NCI-H2107 treated with DMSO at 0.1 percent for 48 hours (cell line): ENCODE results near the gene RPL3.

Source experiments
- DNase-seq: peaks from one replicate; lab custom pipeline; 2025; ENCODE audit not compliant: unreplicated experiment; lab: John Stamatoyannopoulos, UW

Gene RPL3

GRCh38 chr22:39284142-39284980 lies 35.1 kb downstream of the RPL3 start:
- no peak for DNase-seq

DNA sequence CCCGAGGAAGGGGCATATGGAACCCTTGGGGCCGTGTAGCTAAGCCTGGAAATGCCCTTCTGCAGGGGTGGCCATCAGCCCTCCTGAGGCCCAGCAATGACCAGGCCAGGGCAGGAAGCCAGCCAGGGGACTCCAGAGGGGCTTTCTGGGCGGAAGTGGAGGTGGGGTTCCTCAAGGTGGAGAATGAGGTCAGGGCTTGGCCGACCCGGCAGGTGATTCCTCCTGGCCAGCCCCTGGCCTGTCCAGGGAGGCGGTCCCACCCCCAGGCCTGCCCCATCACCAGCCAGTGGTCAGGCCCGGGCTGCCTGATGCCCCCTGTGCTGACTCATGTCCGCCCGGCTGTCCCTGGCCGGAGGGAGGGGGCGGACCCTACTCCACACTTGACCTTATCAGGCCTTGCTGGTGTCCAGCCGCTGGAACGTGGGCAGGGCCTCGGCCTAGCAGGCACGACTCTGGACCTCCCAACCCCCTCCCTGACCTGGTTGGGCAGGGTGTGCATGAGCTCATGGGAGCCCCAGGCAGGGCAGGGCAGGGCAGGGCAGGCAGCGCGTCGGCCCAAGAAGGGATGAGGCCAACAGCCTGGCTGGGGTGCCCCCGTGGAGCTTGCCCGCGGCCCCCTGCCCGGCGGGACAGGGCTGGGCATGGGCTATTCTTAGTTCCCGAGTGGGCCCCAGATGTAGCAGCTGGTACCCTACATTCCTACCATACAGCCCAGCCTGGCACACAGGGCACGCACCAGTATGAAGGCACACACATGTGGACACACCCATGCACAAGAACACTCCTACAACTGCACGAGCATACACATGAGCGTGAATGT lies 35.9 kb downstream of the RPL3 start:
- no peak for DNase-seq

GRCh38 chr22:39282645-39283321 lies 36.6 kb downstream of the RPL3 start:
- no peak for DNase-seq

DNA sequence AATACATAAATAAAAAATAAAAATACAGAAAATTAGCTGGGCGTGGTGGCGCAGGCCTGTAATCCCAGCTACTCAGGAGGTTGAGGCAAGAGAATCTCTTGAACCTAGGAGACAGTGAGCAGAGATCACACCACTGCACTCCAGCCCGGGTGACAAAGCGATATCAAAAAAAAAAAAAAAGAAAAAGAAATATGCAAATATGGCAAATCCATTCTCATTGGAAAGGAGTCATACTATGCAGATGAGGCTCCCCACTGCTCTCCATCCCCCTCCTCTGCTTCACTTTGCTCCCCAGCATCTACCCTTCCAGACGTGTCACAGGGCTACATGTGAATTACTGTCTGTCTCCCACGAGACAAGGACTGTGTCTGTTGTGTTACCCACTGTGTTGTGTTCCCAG lies 38.3 kb downstream of the RPL3 start:
- DNase-seq: no peak

DNA sequence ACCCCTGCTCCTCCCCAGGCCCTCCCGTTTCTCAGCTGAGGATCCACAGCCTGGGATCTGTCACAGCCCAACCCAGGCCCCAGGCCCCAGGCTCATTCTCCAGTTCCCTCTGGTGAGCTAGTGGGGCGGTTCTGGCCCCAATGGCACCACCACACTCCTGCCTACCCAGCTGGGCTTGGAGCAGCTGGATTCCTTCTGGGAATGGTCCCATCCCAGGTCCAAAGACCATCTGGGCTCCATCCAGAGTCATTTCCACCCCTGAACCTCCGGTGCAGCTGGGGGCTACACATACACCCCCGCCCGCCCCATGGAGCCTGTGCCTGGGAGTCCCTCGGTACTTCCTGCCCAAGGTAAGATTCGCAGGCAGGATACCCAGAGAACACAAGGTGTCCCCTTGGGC lies 39.2 kb downstream of the RPL3 start:
- DNase-seq: no peak

DNA sequence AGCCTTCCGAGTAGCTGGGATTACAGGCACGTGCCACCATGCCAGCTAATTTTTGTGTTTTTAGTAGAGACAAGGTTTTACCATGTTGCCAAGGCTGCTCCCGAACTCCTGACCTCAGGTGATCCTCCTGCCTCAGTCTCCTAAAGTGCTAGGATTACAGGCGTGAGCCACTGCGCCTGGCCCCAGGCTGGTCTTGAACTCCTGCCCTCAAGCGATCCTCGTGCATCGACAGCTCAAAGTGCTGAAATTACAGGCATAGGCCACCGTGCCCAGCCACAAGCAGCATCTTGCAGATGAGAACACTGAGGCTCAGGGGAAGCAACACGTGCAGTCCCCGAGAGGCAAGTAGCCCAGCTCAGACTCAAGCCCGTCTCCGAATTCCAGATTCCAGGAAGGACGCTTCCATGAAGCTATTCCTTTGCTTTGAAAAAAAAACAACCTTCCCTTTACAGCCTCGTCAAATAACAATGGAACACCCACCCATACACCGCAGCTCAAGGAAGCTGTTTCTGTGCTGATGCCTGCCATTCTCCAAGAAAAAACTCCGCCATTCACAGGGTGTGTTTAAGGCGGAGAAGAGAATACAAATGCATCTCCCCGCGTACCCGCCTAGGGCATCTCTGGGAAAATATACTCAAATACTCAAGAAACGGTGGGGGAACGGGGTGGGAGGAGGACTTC lies 40.1 kb downstream of the RPL3 start:
- DNase-seq: no peak

- DNase-seq: no peak
These were observed 41.4 kb downstream of the RPL3 start for GRCh38 chr22:39278040-39278439.

DNA sequence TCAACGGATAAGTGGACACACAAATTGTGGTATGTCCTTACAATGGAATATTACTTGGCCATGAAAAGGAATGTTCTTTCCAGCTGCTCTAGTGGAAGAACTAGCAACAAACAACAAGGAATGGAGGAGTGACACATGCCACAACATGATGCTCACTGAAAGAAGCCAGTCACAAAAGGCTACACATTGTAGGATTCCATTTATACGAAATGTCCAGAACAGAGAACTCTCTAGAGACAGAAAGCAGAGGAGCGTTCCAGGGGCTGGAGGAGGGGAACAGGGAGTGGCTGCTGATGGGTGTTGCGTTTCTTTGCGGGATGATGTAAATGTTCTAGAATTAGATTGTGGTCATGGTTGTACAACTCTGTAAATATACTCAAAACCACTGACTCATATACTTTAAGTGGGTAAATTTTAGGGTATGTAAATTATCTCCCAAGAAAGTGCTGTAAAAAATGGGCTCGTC lies 42.2 kb downstream of the RPL3 start:
- no peak for DNase-seq

DNA sequence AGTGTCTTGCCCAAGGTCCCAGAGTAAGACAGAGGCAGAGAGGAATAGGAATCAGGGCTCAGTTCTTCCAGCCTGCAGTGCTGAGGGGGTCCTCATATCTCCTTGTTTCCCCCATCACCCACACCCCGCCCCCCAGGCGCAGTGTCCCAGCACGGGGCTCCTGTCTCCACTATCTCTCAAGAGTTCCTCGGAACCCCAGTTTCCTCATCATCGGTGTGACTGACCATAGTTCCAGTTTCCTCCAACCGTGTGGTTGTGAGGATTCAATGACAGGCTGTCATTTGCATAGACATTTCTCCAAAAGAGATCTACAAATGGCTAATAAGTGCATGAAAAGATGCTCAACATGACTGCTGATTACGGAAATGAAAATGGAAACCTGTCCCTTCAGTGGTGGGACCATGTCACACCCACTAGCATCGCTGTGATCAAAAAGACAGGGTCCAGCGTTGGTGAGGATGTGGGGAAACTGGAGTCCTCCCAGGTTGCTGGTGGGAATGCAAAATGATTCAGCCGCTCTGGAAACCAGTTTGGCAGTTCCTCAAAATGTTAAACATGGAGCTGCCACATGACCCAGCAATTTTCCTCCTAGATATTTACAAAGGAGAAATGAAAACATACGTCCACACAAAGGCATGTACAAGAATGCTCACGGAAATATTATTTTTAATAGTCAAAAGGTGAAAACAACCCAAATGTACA lies 42.8 kb downstream of the RPL3 start:
- no peak for DNase-seq

DNA sequence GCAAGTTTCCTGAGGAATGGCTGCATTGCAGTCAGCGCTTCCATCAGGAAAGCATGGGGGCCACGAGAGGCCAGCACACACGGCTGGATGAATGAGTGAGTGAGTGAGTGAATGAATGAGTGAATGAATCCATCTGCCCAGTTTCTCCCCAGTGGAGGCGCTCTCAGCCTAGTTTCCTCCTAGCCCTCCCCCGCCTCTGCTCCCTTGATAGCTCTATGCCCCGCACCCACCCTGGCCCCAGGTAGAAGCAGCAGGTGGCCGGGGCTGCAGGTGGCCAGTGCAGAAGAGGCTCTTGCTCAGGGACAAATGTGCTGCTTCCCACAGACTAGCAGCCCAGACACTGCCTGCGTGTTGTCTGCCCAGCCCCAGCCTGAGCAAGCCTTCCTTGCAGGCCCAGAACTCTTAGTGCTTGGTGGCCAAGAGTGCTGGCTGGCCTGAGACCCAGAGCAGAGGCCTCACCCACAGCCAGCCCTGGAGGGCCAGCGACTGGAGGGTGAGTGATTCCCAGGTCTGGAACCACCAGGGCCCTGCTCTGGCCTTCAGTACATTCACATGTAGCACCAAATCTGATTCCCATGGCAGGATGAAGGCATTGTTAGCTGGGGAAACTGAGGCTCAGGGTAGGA lies 43.5 kb downstream of the RPL3 start:
- DNase-seq: peak; percentile 12

- no peak for DNase-seq
These were observed 45.2 kb downstream of the RPL3 start for GRCh38 chr22:39273950-39274887.

- DNase-seq: no peak
These were observed 48.6 kb downstream of the RPL3 start for GRCh38 chr22:39270792-39271191.

DNA sequence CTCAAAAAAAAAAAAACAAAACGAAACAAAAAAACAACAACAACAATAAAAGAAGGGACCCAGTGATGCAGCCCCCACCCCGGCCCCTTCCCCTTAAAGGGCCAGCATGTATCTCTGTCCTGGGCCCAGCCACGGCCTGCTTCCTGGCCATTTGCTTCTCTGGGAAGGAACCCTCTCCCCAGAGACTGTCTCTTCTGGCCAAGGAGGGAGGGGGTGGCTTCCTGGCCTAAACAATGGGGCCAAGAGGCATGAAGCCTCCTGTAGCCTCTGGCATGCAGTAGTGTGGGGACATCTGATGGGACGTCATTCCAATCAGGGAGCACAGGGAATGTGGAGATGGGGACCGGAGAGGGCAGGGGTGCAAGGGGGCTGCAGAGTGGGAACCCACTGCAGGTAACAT lies 49.1 kb downstream of the RPL3 start:
- DNase-seq: no peak

GRCh38 chr22:39269095-39269790 lies 50.2 kb downstream of the RPL3 start:
- no peak for DNase-seq

- no peak for DNase-seq
These were observed 50.8 kb downstream of the RPL3 start for GRCh38 chr22:39268645-39269044.

DNA sequence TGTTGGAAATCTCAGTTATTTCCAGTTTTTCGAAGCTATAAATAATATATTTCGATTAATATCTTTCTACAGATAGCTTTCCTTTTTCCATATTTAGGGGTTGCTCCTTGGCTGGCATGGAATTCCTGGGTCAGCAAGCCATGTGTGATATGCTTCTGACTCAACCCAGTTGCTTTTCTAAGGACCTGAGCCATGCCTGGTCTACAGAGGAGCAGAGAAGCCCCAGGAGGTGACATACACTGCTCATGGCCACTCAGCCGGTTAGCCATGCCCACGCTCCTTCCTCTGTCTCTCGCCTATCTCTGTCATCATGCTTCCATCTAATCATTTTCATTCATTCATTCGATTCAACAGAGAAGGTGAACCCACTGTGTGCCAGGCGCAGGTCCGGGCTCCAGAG lies 51.4 kb downstream of the RPL3 start:
- no peak for DNase-seq

GRCh38 chr22:39266398-39267030 lies 52.9 kb downstream of the RPL3 start:
- no peak for DNase-seq
